ENCODE data around the gene CAMK2B. TPM values are rescaled to one million over a fixed set of nuclear protein-coding genes. Genes with fewer than 3 reads are reported as not detected.

CAMK2B gene
- polyA plus RNA-seq, 3 donors = 2.9 to 3.6 (median 3.3) TPM

- DNase-seq = no peak
These were observed 94.3 kb downstream of the CAMK2B start for GRCh38 chr7:44231088-44231487.

- no peak for DNase-seq
These were observed 95.1 kb downstream of the CAMK2B start for GRCh38 chr7:44230286-44230685.

- DNase-seq = no peak
These were observed 95.8 kb downstream of the CAMK2B start for GRCh38 chr7:44229546-44230105.

GRCh38 chr7:44228571-44229350 lies 96.6 kb downstream of the CAMK2B start:
- no peak for DNase-seq

- DNase-seq = no peak
These were observed 97.5 kb downstream of the CAMK2B start for GRCh38 chr7:44227911-44228310.

GRCh38 chr7:44226396-44226753 lies 99.0 kb downstream of the CAMK2B start:
- DNase-seq = no peak

GRCh38 chr7:44225566-44226395 lies 99.6 kb downstream of the CAMK2B start:
- DNase-seq = no peak

- DNase-seq = no peak
These were observed 100.3 kb downstream of the CAMK2B start for GRCh38 chr7:44224974-44225565.

- no peak for DNase-seq
These were observed 101.1 kb downstream of the CAMK2B start for GRCh38 chr7:44224080-44224973.

GRCh38 chr7:44223362-44224079 lies 101.9 kb downstream of the CAMK2B start:
- no peak for DNase-seq

- no peak for DNase-seq
These were observed 102.6 kb downstream of the CAMK2B start for GRCh38 chr7:44222776-44223261.

GRCh38 chr7:44222074-44222473 lies 103.3 kb downstream of the CAMK2B start:
- no peak for DNase-seq

- DNase-seq = no peak
These were observed 104.1 kb downstream of the CAMK2B start for GRCh38 chr7:44221231-44221791.

- no peak for DNase-seq
These were observed 104.9 kb downstream of the CAMK2B start for GRCh38 chr7:44220358-44221112.

- no peak for DNase-seq
These were observed 105.4 kb downstream of the CAMK2B start for GRCh38 chr7:44220046-44220357.

GRCh38 chr7:44219371-44220045 lies 105.9 kb downstream of the CAMK2B start:
- no peak for DNase-seq

GRCh38 chr7:44218418-44219201 lies 106.8 kb downstream of the CAMK2B start:
- DNase-seq = no peak

- no peak for DNase-seq
These were observed 107.5 kb downstream of the CAMK2B start for GRCh38 chr7:44217852-44218402.

All from renal pelvis (tissue), 4 donors.